GM19463 (cell line): ENCODE measurements around the gene TMCC2.

ENCODE experiments used
- ATAC-seq: cut with Tn5 transposase; IDR thresholded peaks from one replicate; pipeline ENCODE4 v1.9.1; 2021; ENCODE audit warnings: mild to moderate bottlenecking, moderate library complexity; ENCODE audit not compliant: unreplicated experiment

The TMCC2 gene

DNA sequence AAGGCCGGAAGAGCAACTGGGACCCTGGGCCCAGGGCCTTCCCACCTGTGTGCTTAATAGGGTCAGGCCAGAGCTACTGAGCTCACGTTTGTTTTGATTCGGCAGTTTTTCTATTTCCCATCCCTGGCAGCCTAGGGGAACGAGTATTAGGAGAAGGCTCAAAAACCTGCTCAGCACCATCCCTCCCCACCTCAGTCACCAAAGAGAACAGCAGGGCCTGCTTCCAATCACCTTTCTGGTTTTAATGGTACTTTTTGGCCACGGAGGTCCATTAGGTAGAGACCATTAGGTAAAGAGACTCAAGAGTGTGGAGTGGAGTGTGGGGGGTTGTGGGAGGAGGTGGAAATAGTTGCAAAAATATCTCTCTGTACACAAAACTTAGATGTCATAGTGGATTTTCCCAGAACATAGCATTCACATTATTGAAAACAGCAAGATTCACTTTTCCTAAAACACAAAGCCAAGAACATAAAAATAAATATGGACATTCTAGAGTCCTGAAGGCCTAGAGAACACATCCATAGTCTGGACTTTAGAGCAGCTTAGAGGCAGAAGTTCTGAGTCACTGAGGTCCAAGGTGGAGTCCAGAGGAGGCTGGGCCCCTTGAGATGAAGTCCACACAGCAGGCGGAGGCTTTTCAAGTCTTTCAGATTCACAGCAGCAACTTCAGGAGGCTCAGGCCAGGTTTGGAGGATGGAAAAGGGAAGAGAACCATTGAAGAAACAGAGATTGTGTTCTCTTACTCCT lies 74.3 kb downstream of the TMCC2 start:
- ATAC-seq = no peak

DNA sequence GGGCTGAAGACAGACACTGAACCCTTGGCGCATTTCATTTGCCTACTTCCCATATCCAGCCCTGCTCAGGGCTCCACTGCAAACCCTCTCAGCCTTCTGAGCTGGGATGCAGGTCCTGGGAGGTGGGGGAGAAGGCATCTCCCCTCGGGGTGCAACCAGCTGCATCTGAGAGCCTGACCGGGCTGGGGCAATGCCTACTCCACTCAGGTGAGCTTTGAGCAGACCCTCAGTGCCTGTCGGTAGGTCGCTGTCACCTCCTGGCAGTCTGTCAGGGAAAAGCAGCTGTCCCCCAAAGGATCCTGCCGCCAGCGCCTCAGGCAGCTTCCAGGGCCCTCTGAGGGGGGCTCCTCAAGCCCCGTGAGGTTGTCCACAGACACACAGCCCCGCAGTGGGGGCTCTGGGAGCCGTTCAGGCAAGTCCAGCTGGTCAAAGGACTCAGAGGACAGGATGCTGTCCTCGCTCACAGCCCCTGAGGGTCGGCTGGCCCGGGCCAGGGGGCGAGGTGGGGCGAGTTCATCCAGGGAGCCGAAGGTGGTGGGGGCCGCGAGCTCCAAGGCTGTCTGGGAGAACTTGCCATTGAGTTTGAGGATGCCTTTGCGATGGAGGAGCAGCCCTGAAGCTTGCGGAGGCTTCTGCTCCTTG lies 75.6 kb downstream of the TMCC2 start:
- ATAC-seq = no peak

DNA sequence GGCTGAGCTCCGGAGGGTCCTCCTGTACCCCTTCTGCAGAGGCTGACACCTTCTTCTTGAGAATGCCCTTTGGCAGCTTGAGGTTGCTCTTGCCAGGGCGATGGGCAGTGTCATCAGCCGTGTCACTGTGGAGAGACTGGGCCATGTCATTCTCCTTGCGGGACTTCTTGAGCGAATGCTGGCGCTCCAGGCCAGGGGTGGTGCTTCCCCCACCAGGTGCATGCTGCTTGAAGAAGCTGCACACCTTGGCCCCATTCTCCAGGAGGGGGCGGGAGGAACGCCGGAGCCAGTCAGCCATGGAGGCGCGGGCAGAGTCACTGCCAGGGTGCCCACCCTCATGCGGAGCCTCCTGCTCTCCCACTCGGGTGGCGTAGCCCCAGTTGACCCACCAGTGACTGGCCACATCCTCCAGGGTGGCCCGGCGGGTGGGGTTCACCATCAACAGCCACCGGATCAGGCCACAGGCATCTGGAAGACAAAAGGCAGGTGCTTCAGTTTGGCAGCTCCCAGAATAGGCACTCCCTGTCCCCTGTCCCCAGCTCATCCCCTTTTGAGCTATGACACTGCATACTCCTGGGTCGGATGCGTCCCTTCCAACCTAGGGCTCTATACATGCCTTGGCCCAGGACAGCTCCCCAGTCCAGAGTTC lies 76.4 kb downstream of the TMCC2 start:
- ATAC-seq = no peak

DNA sequence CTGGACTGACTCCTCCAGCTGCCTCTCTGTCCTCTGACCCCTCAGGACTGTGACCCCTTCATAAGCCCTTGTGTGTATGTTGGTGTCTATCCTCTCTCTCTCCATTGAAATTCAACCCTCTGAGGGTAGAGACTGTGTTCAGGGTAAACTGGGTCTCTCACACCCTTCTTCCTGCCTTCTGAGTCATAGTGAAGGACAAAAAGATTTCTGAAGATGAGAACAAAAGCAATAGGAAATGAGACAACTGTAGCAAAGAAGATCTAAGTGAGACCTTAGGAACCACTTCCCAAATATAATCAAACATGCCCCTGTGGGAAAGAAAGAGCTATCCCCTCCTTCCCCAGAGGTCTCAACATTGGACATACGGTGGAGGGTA lies 76.9 kb downstream of the TMCC2 start:
- no peak for ATAC-seq

DNA sequence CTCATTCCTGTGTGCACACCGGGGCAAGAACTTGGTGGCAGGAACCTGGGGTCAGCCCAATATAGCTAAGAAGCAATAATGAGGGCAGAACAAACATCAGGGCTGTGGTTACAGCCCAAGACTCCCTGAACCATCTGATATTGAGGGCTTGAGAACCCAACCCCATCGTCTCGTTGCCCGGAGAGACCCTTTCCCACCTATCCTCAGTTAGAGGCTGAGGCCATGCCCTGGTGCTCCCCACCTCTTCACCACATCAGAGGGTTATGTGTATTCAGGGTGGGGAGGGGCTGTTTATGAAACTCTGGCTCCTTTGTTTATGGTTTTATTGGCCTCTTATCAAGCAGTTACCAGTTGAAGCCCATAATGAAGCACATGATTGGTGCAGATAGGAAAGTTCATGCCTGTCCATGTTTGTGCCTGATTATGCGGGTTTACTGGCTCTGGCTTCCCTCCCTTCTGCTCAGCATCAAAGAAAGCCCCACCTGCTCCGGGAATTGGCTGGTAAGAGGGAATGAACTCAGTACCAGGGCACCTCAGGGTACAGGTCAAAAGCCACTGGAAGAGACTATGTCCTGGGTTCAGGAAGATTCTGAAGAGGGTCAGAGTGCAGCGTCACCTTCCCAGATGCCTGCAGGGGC lies 79.3 kb downstream of the TMCC2 start:
- ATAC-seq = no peak

DNA sequence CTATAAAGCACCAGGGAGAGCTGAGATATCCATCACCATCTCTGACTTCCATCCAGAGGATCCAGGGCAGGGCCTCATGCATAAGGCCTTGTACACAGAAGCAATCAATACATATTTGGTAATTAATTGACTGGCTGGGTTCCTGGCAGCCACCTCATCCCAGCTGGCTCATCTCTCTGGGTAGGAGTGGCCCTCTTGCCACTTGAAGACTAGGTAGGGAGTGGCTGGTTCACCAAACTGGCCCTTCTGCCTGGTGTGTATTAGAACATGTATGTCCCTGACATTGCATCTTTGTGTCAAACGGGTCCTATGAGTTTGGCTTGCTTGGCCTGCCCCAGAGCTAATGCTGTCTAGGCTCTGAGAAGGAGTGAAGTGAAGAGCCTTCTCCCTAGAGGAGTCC lies 82.0 kb downstream of the TMCC2 start:
- ATAC-seq = no peak

DNA sequence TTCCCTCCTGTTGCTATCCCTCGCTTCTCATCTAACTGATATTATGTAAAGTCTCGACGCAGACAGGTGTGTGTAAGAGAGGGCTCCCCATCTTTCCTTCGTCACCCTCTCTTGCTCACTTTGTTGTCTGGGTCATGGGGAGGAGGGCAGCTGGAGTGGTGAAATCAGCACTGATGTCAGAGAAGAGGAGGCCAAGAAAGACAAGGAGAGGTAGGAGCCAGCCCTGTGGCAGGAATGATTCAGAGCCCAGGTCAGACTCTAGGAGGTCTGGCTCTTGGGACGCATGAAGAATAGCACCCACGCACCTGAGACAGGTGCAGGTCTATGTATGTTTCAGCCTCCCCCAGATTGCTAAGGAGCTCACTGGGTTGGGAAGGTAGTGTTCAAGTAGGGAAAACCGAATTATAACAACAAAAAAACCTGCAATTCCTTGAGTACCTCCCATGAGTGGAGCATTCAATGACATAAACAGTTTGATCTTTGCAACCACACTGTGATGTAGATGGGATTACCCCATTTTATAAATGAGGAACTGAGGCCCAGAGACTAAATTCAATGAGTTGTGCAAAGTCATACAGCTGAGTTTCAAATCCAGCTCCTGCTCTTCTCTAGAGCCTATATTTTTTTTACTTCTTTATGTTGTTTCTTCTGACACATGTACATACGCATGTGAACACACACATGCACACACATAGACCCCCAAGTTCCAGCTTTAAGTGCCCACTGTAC lies 83.4 kb downstream of the TMCC2 start:
- no peak for ATAC-seq

DNA sequence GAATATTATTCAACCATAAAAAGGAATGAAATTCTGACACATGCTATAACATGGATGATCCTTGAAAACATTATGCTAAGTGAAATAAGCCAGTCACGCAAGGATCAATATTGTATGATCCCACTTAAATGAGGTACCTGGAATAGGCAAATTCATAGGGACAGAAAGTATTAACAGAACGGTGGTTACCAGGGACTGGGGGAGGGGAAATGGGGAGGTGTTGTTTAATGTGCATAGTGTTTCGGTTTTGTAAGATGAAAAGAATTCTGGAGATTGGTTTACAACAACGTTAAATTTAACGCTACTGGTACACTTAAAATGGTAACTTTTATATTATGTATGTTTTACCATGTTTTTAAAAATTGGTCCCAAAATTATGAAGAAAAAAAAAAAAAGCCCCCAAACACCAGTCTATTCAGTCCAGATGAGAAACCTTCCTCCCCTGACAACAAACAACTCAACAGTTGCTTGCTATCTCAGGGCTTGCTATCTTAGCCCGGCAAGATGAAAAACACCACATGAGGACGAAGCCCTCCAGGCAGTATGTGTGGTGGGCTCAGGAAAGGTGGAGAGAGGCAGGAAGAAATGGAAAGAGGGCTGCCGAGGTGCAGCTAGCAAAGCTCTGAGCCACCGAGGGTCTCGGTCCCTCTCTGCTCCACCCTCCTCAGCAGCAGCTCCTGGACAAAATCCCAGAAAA lies 85.3 kb downstream of the TMCC2 start:
- ATAC-seq = no peak

DNA sequence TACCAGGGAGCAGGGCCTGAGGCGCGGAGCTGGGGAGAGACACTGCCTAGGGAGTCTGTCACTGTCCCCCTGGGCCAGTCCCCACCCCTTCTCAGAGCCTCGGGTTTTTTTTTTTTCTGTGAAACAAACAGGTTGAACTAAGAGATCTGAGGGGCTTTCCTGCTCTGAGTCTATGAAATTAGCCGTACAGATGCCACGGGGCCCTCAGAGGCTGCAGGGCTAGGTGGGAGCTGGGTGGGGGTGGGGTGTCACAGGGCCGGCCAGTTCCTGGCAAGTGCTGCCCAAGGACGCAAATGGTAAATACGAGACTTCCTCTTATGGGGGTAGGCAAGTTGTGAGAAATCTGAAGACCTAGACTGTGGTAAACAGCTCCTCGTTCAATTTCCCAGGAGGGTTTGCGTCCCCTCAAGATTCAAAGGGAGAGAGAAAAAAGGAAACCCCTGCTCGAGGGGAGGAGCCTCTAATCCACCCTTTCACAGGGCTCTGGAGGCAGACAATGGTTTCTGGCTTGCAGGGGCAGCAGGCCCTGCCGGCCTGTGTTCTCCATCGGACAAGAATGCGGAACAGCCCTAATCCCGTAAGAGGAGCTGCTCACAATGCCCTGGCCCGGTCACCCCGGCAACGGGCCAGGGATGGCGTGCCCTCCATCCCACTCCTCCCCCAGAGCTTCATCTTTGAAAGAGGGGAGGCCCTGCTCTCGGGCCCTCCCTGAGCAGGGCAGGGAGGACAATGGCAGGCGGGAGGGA lies 86.0 kb downstream of the TMCC2 start:
- ATAC-seq = no peak

DNA sequence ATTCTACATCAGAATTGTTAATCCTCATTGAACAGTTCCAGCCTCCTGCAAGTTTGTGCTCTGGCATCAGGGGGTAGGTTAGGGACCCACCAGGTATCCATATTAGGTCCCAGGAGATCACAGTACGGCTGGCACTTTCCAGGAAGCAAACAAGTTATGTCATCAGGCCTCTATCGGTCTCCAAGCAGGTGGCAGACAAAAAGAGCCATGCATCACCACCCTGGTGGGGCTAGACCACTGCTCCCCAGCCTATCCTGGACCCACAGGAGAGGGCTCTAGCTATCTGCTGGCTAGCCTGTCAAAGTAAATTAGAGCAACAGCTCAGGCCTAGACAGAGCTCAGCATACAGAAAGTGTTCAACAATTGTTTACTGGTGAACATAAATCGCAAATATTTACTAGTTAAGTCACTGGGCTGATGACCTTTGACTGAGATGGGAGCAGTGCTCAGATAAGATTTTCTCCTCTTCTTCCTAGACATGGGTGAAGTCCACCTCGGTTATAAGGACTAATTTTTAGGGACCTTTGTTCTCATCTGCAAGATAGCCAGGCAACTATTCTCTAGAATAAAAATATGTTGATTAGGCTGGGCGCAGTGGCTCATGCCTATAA lies 87.4 kb downstream of the TMCC2 start:
- no peak for ATAC-seq

DNA sequence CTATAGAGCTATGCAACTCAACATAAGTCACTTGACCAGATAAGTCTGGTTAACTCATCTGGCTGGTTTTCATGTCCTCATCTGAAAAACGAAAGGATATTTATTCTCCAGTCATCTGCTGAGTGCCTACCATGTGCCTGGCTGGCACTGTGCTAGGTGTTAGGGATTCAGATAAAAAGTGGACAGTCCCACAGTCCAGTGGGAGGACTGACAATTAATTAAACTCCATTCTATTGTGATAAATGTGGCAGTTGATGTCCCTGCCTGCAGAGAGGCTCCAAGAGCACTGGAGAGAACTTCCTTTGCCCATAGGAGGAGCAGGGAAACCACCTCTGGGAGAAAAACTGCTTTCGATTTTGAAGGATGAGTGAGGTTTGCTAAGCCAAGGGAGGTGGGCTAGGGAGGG lies 88.4 kb downstream of the TMCC2 start:
- ATAC-seq = no peak

DNA sequence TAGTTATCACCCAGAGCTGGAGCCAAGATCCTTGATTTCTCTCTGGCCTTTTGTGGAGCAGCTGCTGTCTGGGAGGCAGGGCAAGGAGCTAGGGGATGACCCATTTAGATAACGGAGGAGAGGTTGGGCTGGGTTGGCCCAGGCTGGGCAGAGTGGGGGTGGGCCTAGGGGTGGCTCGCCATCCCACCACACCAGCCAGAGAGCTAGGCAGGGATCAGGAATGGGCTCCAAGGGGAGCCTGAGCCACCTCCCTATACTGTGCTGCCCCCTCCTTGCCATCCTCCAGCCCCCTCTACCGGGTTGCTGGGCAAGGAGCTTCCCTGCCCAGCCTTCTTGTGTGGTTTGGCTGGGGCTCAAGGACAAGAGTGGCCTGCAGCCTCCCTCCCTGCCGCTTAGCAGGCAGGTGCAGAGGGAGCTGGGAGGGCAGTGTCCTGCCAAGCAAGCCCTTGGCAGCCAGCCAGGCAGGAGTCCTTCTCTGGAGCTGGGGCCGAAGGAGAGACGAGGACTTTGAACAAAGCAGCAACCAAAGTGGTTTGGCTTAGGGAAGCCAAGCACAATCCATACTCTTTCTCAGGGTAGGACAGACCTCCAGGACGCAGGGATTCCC lies 89.7 kb downstream of the TMCC2 start:
- no peak for ATAC-seq

DNA sequence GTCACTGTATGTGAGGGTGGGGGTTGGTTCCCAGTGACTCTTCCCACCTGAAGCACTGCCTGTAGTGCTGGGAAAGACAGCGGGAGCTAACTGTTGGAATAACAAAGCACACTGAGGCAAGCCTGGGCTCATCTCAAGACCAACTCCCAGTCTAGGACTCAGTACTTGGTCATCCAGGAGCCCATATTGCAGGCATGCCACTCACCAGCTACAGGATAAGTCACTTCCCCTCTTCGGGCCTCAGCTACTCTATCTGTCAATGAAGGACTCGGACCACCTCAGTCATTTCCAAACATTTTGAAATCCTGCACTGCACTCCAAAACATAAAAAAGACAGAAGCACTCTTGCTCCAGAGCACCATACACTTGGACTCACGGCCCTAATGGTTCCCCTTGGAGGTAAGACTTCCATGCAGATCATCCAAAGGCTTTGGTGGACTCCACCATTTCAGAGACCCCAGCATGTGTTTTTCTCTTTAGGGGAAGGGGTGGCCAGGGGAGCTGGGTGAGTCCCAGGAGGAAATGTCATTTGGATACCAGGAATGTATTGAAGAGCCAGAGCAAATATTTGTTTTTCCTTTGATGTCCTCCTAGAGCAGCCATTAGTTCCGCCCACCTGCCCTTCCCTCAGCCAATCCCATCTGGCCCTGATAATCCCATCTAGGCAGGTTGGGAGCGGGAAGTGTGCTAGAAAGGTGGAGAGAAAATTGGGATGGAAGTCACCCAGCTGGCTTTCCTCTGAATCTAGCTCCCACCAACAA lies 90.7 kb downstream of the TMCC2 start:
- ATAC-seq = no peak

DNA sequence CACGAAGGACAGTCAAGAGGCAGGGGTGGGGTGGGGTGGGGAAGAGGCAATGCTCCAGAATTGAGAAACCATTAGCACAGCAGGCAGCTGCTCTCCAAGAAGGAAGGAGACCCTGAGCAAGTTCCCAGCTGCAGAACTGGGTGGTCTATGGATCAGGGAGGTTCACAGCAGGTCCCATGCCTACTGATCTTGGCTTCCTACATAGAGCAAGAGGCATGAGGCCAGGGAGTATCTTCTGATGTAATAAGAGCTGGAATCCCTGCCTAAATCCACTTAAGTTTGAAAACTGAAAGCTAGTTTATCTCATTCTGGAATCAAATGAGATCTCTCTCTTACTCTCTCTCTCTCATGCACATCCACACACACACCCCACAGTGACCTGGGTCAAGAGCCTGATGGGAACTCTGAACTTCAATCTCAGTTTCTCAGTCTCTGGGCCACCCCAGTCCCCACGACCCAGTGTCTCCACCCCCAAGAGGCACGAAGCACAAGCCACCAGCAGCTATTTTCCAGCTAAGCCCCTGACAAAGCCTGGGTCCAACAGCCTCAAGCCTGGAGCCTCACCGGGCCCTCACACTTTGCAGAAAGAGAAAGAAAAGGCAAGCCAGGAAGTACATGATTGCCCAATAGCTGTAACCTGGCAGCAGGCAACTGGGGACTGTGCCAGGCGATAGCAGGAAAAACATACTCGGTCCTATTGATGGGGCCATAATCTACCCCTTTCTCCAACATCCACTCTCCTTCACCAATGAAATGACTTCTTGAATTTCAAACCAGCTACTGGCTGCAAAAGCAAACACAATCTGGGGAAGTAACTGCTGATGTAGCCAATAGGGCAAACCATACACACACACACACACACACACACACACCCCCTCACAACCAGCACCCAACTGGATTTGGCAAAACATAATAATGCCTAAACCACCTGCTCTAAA lies 91.6 kb downstream of the TMCC2 start:
- ATAC-seq = no peak

DNA sequence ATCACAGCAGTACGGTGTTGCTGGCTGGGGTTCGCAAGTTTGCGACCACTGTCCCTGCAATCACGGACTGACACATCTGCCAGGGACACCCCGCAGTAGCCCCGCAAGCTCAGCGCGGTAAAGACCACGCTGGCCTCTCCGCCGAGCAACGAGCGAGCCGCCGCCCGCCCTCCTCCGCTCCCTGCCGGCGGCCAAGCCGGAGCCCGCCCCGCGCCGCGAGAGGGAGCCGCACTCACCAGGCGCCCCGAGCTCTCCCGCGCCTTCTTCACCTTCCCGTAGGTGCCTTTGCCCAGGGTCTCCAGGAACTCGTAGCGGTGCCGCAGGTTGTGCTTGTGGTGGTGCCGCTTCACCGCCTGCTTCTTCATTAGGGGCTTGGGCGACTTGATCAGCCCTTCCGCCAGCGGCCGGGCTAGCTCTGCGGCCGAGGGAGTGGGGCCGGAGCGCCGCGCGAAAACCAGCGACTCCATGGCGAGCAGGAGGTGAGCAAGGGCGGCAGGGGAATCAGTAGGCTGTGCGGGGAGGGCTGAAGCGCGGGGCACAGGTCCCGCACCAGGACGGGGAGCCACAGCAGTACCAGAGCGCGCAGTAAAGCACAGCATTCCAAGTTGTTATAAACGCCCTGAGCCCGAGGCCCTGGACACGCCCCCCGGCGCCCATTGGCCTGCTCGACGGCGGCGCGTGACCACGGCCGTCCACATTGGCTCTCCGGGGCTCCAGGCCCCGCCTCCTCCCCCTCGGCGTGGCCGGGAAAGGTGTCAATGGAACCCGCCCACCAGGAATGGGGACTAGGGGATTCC lies 93.6 kb downstream of the TMCC2 start, which contains the start of gene NUAK2:
TSS of gene NUAK2 (minus strand) at position 584 of the 797 bp plus-strand sequence. CDS start at position 467, 117 bp downstream.
- ATAC-seq = no peak

DNA sequence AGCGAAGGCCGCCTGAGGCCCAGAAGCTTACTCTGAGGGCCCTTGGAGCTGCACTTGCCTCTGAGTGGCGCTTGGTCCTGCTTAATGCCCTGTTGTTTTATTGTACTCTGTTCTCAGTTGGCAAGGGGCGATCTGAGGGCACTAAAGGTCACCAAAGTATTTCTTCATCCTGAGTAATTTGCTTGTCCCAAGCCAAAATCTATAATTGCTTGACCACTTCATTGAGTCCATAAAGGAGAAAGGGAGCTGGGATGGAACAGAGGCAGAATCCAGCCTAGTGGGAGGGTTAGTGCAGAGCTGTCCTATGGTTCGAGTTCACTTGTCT lies 94.2 kb downstream of the TMCC2 start:
- no peak for ATAC-seq
